Activated naive CD8-positive, alpha-beta T cell treated with anti-CD3 and anti-CD28 coated beads, Interleukin-2, amount 10 ng/mL, durations not matched to agents 7 days and 5 days (primary cell): ENCODE data around the gene KRTAP10-5. TPM values are rescaled to one million over a fixed set of nuclear protein-coding genes. Genes with fewer than 3 reads are reported as not detected.
A peak's percentile ranks its signal among the peaks of the same experiment; 100 is the strongest.

Source experiments
- ATAC-seq: fragments of 150-1000 bp; cut with Tn5 transposase; one replicate; pipeline ENCODE4 v1.10.0; 2021; ENCODE audit warnings: low read depth, moderate library complexity
- POLR2A ChIA-PET: fragments of 350-600 bp; sonication (Branson Sonifier 250); formaldehyde crosslinking; loops from one replicate; lab custom pipeline; 2021; ENCODE audit warnings: antibody characterized with exemption; lab: Charles Lee
- DNase-seq: peaks from one replicate; pipeline ENCODE4 v3.0.0; 2021
- H3K27ac Mint-ChIP-seq: one replicate; pipeline ENCODE4 v1.8.0; 2022; ENCODE audit warnings: mild to moderate bottlenecking, mixed read lengths
- H3K27me3 Mint-ChIP-seq: one replicate; pipeline ENCODE4 v1.8.0; 2022; ENCODE audit warnings: mild to moderate bottlenecking, moderate library complexity, mixed read lengths
- H3K36me3 Mint-ChIP-seq: one replicate; pipeline ENCODE4 v1.8.0; 2021; ENCODE audit warnings: mild to moderate bottlenecking, mixed read lengths
- H3K4me1 Mint-ChIP-seq: one replicate; pipeline ENCODE4 v1.8.0; 2021; ENCODE audit warnings: mixed read lengths
- H3K4me3 Mint-ChIP-seq: one replicate; pipeline ENCODE4 v1.8.0; 2022; ENCODE audit warnings: mild to moderate bottlenecking, moderate library complexity, mixed read lengths
- H3K9me3 Mint-ChIP-seq: one replicate; pipeline ENCODE4 v1.8.0; 2021; ENCODE audit warnings: mixed read lengths
- total RNA-seq, 2 experiments: library from RNA; stranded (reverse); gene quantifications; one replicate each; pipeline ENCODE4 v1.2.3, GENCODE V29; 2021

Gene KRTAP10-5
- total RNA-seq, 2 experiments from 2014 or later: not detected

GRCh38 chr21:44537930-44538911 is 42.2 kb downstream of the KRTAP10-5 start:
- Mint-ChIP-seq H3K4me3 (no peak overlapping the region), H3K9me3 (peaks cover 3% of the 10 kb centered on the region), H3K36me3 (no peaks in the 10 kb centered on the region), H3K4me1 (no peaks in the 10 kb centered on the region), H3K27me3 (peaks cover 4% of the 10 kb centered on the region), H3K27ac (no peak overlapping the region)
- ATAC-seq: no peak
- POLR2A ChIA-PET: no interaction called here
- no peak for DNase-seq

- POLR2A ChIA-PET: interaction anchor here (0.6 kb wide), 1 partner anchor 193 kb away, joined by 4 read pairs; no protein-coding TSS in a partner anchor
- no peaks in the 10 kb centered on the region for H3K4me1 Mint-ChIP-seq
- peaks cover 6% of the 10 kb centered on the region for H3K27me3 Mint-ChIP-seq
- no peak overlapping the region for H3K4me3 Mint-ChIP-seq
- H3K9me3 Mint-ChIP-seq: peaks cover under 1% of the 10 kb centered on the region
- H3K36me3 Mint-ChIP-seq: no peaks in the 10 kb centered on the region
- DNase-seq: no peak
- no peak overlapping the region for H3K27ac Mint-ChIP-seq
- ATAC-seq: no peak
Observed at GRCh38 chr21:44535963-44536362, 44.4 kb downstream of the KRTAP10-5 start.

GRCh38 chr21:44534688-44535087 is 45.7 kb downstream of the KRTAP10-5 start:
- POLR2A ChIA-PET: no interaction called here
- no peak overlapping the region for H3K4me3 Mint-ChIP-seq
- no peak overlapping the region for H3K27ac Mint-ChIP-seq
- ATAC-seq: no peak
- no peaks in the 10 kb centered on the region for H3K4me1 Mint-ChIP-seq
- no peak for DNase-seq
- no peaks in the 10 kb centered on the region for H3K36me3 Mint-ChIP-seq
- no peaks in the 10 kb centered on the region for H3K9me3 Mint-ChIP-seq
- peaks cover 6% of the 10 kb centered on the region for H3K27me3 Mint-ChIP-seq

- H3K9me3 Mint-ChIP-seq: no peaks in the 10 kb centered on the region
- no peaks in the 10 kb centered on the region for H3K4me1 Mint-ChIP-seq
- H3K36me3 Mint-ChIP-seq: no peaks in the 10 kb centered on the region
- ATAC-seq: no peak
- no peak overlapping the region for H3K4me3 Mint-ChIP-seq
- H3K27me3 Mint-ChIP-seq: peaks cover 6% of the 10 kb centered on the region
- no peak for DNase-seq
- H3K27ac Mint-ChIP-seq: no peak overlapping the region
- POLR2A ChIA-PET: no interaction called here
Observed at GRCh38 chr21:44533891-44534627, 46.3 kb downstream of the KRTAP10-5 start.

- POLR2A ChIA-PET: no interaction called here
- DNase-seq: peak; percentile 24
Observed at GRCh38 chr21:44533121-44533890, 47.1 kb downstream of the KRTAP10-5 start.

GRCh38 chr21:44532712-44533111 is 47.7 kb downstream of the KRTAP10-5 start:
- POLR2A ChIA-PET: no interaction called here
- no peaks in the 10 kb centered on the region for H3K36me3 Mint-ChIP-seq
- no peaks in the 10 kb centered on the region for H3K9me3 Mint-ChIP-seq
- no peak overlapping the region for H3K27ac Mint-ChIP-seq
- no peak for ATAC-seq
- H3K4me3 Mint-ChIP-seq: no peak overlapping the region
- no peaks in the 10 kb centered on the region for H3K4me1 Mint-ChIP-seq
- no peak for DNase-seq
- peaks cover 6% of the 10 kb centered on the region for H3K27me3 Mint-ChIP-seq

More at GRCh38 chr21:44533121-44533890, 47.1 kb downstream of the KRTAP10-5 start:
- ATAC-seq: no peak
- Mint-ChIP-seq H3K36me3 (no peaks in the 10 kb centered on the region), H3K4me1 (no peaks in the 10 kb centered on the region), H3K9me3 (no peaks in the 10 kb centered on the region), H3K4me3 (no peak overlapping the region), H3K27ac (no peak overlapping the region), H3K27me3 (peaks cover 6% of the 10 kb centered on the region)

- ATAC-seq (no peak), DNase-seq (no peak)
- Mint-ChIP-seq H3K4me3 (no peak overlapping the region), H3K9me3 (no peaks in the 10 kb centered on the region), H3K4me1 (no peaks in the 10 kb centered on the region), H3K36me3 (no peaks in the 10 kb centered on the region), H3K27me3 (peaks cover 4% of the 10 kb centered on the region), H3K27ac (no peak overlapping the region)
- POLR2A ChIA-PET: no interaction called here
Observed at GRCh38 chr21:44531606-44532564, 48.5 kb downstream of the KRTAP10-5 start.

- H3K27me3 Mint-ChIP-seq: peaks cover 4% of the 10 kb centered on the region
- no peak overlapping the region for H3K27ac Mint-ChIP-seq
- no peak for DNase-seq
- H3K9me3 Mint-ChIP-seq: no peaks in the 10 kb centered on the region
- no peak overlapping the region for H3K4me3 Mint-ChIP-seq
- POLR2A ChIA-PET: no interaction called here
- no peaks in the 10 kb centered on the region for H3K36me3 Mint-ChIP-seq
- no peak for ATAC-seq
- H3K4me1 Mint-ChIP-seq: no peaks in the 10 kb centered on the region
Observed at GRCh38 chr21:44530903-44531605, 49.4 kb downstream of the KRTAP10-5 start.

GRCh38 chr21:44530221-44530902 is 50.0 kb downstream of the KRTAP10-5 start:
- H3K27ac Mint-ChIP-seq: no peak overlapping the region
- no peak for DNase-seq
- no peaks in the 10 kb centered on the region for H3K4me1 Mint-ChIP-seq
- peaks cover 4% of the 10 kb centered on the region for H3K27me3 Mint-ChIP-seq
- ATAC-seq: no peak
- POLR2A ChIA-PET: no interaction called here
- no peaks in the 10 kb centered on the region for H3K9me3 Mint-ChIP-seq
- no peak overlapping the region for H3K4me3 Mint-ChIP-seq
- H3K36me3 Mint-ChIP-seq: no peaks in the 10 kb centered on the region

GRCh38 chr21:44529503-44530125 is 50.8 kb downstream of the KRTAP10-5 start:
- Mint-ChIP-seq H3K4me1 (no peaks in the 10 kb centered on the region), H3K27me3 (peaks cover 2% of the 10 kb centered on the region), H3K9me3 (no peaks in the 10 kb centered on the region), H3K4me3 (no peak overlapping the region), H3K27ac (no peak overlapping the region), H3K36me3 (no peaks in the 10 kb centered on the region)
- no peak for DNase-seq
- ATAC-seq: no peak
- POLR2A ChIA-PET: no interaction called here
